ENCODE measurements around the gene NMNAT1. TPM values are rescaled to one million over a fixed set of nuclear protein-coding genes. Genes with fewer than 3 reads are reported as not detected.
A peak's percentile ranks its signal among the peaks of the same experiment; 100 is the strongest.
"Not testable (repeated sequence)": the region's sequence is repeated elsewhere in the genome, so short reads cannot be mapped to it uniquely, and the experiment has no call there.

The NMNAT1 gene
- polyA plus RNA-seq, 12 donors, result 11.0 to 38.9 (median 12.8) TPM; not detected in 1

DNA sequence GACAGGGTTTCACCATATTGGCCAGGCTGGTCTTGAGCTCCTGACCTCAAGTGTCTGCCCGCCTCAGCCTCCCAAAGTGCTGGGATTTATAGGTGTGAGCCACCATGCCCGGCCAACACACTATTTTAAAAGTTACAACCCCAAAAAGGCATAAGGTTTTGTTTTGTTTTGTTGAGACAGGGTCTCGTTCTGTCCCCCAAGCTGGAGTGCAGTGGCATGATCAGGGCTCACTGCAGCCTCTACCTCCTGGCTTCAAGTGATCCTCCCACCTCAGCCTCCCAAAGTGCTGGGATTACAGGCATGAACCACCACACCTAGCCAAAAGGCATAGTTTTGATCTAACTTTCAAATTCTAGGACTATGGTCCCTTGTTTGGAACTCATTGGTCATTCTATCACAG is 25.8 kb upstream of the NMNAT1 start:
- not testable (repeated sequence) for DNase-seq

DNA sequence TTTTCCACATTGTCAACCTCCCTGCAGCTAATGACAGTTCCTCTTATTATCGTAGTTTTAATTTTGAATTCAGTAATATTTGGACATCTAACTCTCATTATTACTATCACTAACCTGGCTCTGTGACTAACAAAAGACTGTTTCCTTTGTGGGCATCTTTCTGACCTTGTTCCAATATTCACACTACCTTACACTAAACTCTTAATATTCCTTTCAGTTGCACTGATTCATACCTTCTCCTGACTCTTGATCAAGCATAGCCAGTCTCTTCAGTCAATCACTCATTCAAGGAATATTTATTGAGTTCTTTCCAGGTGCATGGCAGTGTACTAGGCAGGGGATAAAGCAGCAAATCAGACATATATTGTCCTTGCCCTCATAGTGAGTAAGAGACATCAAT is 25.4 kb upstream of the NMNAT1 start:
- no peak for DNase-seq

DNA sequence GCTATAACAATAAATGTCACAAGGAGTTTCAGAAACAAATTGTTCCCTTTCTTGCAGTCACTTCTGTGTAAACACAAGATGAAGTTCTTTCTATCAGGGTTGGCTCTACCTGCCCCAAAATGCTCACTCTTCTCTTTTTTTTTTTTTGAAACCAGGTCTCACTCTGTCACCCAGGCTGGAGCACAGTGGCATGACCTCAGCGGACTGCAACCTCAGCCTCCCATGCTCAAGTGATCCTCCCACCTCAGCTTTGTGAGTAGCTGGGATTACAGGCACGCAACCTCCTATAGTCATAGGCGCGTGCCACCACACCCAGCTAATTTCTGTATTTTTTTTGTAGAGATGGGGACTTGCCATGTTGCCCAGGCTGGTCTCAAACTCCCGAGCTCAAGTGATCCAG is 22.7 kb upstream of the NMNAT1 start:
- no peak for DNase-seq

DNA sequence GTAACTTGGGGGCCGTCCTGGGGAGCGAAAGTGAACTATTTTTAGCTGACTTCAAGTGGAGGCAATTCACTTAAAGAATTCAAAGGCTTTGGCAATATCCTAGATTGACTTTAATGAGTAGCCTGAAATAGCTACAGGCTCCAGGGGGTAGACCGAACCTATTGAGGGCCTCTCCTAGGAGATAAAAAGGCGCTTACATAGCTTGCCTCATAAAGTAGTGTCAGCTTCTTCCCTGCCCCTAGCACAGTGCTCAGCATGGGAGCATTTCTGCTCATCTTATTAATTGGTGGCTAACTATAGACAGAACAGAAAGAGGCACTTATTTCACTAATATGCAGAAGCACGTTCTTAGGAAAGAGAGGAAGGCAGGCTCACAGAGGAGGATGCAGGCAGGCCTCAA is 20.9 kb upstream of the NMNAT1 start:
- no peak for DNase-seq

DNA sequence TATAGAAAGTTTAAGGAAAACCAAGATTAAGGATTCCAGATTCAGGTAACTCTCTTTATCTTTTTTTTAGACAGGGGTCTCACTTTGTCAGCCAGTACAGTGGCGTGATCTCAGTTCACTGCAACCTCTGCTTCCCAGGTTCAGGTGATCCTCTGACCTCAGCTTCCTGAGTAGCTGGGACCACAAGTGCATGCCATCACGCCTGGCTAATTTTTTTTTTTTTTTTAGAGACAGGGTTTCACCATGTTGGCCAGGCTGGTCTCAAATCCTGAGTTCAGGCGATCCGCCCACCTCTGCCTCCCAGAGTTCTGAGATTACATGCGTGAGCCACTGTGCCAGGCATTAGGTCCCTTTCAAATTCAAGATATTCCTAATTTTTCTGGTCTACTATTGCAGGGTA is 16.0 kb upstream of the NMNAT1 start:
- DNase-seq, result no peak

DNA sequence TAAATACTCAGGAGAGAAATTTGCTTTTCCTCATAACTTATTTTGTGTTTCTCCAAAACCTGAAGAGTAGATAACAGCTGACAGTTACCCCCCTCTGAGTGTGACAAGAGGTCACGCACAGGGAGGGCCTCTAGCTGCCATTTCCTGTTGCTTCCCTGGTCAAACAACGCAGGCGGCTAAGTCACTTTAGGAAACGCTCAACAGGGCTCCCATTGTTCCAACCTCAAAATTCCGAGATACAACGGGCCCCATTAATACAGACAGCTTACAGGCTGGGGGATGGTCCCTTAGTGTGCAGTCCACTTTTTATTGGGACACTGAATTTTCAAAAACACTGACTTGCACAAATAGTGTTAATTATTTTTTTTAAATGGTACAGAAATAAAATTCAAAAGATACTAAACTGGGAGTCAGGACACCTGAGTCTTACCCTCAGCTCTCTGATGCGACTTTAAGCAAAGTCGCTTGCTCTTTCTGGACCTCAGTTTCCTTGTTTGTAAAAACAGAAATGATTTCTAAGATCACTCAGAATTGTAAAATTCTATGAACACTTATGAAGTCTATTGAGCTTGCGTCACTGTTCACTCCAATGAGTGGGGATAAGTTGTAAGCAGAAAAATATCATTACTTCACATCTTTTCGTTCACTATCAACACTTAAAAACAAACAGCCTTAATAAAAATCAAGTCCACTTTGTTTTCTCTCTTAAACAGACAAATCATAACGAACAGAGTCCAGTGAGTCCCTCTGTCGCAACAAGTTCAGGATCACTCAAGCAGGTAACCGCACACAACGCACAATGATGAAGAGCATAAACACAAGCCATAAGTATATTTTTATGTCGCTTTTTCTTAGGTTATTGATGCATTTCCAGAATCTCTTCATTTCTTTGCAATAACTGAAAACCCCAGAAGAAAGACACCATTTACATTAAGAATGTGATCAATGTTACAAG is 13.6 kb upstream of the NMNAT1 start:
- DNase-seq, result no peak

DNA sequence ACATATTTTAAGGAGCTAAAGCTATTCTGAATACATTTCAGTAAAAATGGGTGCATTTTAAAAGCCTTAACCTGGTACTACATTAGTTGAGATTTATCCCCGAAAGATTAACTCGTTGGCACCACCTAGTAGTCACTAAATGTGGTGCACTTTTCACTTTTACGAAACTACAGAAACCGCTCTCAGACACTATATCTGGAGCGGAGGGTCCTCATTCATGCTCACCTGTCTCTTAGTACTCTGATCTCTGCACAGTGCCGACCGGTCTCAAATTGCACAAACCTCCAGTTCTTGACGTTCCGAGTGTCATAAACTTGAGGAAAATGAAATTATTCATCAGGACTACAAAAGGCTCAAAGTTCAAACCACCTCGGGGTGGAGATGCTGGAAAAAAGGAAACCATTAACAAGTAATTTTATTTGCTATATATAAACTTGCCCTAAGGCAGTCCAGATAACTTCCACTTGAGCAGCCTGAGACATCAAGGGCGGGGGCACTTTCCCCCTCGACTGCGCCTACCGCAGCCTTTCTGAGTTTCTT is 806 bp upstream of the NMNAT1 start:
- peak; percentile 46 for DNase-seq

DNA sequence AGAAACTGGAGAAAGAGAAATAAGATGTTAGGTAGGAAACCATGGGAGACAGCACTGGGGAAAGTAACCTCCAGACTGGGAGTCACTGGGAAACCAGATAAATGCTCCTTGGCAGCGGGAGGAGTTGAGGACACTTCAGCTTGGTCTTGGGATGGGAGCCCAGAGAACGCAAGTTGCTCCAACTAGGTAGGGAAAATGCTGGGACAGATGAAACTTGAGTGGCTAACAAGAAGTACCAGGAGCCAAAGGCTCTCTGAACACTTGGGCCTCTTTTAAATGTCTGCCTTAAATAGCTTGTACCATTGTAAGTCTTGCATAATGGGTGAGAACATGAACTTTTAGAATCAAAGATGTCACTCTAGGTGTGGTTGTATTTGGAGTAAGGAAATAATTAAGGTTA is 3.0 kb downstream of the NMNAT1 start:
- no peak for DNase-seq

DNA sequence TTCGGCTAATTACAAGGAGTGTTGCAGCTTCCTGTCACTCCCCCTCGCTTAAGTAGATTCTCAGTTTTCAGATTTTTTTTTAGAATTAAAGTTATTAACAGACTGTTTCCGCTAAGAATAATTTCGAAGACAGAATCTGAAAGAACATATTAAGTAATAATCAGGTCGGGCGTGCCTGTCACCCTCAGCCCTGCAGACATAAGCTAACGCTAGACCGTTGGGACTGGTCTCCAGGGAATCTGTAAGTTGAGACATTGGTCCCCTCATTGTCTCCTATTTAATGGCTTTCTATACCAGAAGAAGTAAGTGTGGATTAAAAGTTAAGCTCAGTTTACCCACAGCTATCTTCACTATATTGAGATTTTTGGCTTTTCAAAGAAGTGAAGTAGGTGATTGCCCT is 14.5 kb downstream of the NMNAT1 start:
- no peak for DNase-seq

DNA sequence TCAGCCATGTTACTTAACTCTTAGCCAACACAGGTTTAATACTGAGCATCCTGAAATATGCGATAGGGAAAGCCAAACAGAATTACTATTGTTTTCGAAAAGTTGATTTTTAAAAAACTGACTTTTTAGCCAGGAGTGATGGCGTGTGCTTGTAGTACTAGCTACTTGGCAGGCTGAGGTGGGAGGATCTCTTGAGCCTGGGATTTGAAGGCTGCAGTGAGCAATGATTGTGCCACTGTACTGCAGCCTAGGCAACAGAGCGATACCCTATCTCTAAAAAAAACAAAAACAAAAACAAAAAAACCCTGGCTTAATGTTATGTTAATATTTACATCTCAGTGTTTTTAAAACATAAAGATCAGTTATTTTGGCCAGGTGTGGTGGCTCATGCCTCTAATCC is 16.7 kb downstream of the NMNAT1 start:
- DNase-seq, result no peak

DNA sequence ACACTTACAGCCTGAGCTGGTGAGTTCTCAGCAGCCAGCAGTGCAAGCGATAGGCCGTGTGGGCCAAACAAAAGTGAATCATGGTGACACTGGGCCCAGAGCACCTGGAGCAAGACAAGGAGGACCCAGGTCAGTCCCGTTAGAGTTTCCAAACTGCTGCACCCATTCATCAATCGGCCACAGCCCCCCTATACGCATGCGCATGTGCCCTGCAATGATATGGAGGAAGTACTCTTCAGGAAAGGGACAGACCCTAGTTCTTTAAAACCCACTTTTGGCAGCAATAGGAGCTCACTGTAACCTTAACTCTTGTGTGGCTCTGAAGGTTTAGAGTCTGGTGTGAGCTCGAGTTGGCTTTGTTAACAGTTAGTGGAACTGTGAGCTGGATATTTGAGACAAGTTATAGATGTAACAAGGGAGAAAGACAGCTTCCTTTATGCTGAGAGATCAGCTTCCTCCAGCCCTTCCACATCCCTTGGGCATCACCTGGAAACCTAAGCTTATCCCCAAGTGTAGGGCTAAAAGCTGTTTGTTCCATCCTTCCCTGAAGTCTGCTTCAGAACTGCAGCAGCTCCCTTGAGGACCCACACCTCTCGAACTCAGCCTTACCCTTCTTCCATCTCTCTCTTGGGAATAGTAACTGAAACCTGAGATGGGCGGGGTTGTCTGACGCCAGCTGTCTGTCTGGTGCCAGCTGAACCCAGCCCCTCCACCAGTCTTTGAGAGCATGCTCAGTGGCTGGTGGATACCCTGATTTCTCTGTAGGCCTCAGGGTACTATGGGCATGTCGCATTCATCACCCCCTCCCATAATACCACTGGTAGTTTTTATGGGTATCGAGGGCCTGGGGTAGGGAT is 17.7 kb downstream of the NMNAT1 start:
- DNase-seq, result no peak

DNA sequence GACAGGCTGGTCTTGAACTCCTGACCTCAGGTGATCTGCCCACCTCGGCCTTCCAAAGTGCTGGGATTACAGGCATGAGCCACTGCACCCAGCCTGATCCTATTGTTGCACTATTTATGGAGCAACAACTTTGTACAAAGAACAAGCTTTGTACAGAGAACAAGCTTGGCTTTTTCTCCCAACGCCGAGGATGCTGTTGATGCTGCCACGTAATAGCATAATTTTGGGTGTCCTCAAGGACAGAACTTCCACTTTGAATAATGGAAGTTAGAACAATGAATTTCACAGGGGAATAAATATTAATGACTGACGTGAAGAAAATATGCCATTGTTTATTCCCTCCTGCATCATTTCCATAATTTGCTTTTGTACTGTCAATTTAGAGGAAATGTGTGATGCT is 41.0 kb downstream of the NMNAT1 start:
- no peak for DNase-seq

DNA sequence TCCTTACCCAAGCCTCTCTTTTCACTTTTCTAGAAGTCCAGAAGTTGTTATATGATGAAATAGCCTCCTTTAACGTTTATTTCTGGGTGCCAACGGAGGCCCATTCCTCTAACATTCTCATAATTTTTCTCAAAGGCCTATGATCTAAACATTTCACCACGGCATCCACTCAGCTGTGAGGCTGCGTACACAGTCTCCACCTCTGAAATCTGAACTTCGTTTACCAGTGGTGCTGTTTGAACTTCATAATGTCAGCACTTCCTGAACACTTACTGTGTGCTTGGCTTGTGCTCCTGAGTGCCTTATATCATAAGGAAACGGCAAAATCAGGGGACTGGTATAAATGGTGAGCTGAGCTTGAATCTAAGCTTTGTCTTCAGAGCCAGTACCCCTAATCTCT is 41.7 kb downstream of the NMNAT1 start:
- DNase-seq, result no peak

DNA sequence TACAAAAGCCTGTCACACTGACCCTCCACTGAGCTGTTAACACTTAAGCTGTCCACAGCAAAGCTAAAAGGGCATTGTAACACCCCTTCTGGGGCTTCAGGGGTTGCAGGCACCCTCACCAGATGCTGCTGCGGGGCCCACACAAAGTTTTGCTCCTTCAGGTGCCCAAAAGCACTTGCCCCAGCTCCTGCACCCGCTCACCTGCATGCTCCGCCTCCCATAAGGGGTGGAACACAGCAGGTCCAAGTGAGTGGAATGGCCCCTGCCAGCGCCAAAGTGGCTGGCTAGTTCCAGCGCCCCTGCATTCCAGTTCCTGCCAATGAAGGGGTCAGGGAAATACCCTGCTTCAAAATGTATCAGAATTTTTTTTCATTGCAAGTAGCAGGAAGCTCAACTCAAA is 46.5 kb downstream of the NMNAT1 start:
- DNase-seq, result no peak

DNA sequence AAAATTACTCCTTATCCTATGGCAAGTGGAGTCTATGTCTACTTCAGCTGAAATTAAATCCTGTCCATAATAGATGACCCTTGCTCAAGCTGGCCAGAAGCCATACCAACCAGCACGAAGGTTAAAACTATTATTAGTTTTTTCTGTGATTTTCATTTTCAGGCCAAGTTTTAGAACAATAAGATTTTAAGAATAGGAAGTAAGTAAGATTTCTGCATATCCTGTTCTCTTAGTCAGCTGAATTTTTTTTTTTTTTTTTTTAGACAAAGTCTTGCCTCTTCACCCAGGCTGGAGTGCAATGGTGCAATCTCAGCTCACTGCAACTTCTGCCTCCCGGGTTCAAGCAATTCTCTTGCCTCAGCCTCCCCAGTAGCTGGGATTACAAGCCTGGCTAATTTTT is 47.7 kb downstream of the NMNAT1 start:
- DNase-seq, result no peak

DNA sequence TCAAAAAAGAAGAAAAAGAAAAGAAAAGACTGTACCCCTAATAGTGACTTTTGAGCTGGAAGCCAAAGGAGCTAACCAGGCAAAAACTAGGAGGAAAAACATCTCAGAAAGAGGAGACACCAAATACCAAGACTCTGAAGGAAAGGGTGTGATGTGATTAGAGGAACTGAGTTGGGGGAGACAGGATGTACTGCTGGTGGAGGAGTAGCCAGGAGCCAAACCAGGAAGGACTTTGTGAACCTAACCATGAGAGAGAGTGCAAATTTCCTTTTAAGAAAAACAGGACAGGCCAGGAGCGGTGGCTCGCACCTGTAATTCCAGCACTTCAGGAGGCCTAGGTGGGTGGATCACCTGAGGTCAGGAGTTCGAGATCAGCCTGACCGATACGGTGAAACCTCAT is 49.6 kb downstream of the NMNAT1 start:
- no peak for DNase-seq

DNA sequence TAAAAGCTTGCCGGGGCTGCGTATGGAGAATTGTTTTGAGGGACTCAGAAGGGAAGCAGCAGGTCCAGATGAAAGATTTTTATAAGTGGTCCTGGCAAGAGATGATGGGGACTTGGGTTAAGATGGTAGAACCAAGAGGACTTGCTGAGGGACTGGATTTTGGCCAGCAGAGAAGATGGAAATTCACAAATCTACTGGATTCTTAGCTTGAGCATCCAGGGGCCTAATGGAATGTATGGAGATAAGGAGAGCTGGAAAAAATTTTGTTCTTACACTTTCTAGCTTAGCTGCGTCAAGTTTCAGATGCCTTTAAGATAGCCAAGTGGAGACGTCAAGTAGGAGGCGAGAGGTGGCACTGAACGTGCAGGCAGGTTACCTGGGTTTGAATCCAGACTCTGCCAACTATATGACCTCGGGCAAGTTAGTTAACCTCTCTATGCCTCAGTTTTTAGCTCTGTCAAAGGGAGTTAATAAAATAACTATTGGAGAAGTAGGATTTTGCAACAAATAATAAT is 50.3 kb downstream of the NMNAT1 start:
- no peak for DNase-seq

DNA sequence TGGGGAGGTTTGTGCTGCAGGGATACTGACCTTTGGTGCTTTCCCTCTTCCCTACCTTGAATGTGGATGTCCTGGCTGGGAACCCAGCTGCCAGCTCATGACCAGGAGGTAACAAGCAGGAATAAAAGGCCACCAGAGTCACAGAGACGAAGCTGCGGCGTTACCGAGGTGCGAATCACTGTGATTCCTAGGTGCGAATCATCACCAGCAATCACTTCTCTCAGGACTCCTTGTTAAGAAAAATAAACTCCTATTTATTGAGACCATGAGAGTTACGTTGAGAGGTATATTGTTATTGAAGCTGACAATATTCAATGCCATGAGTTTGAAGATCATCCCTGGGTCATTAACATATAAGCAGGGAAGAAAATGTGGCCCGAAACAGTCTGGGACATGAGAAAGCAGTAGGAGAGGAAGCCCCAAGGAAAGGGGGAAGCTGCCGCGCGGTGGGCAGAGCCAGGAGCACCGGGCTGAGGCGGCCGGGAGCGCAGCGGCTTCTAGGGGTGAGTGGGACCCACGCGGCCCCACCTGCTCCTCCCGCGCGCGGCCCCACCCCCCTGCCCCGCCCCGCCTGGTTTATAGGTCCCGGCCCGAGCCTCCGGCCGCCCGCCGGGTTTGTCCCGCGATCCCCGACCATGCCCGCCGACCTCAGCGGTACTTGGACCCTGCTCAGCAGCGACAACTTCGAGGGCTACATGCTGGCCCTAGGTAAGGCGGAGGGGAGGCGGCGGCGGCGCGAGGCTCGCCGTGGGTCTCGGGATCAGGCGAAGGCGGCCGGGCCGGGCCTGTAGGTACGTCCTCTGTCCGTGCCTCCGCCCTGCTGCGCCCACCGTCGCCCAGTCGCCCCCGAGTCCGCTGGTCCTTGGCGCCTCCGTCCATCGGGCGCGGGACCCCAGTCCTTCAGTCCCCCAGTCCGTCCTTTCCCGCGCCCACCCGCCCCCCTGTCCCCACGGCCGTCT is 53.6 kb downstream of the NMNAT1 start, which contains the start of gene RBP7:
RBP7 (plus strand) TSS at position 605 of the 959 bp plus-strand sequence; CDS start at position 636, 31 bp downstream.
- no peak for DNase-seq

DNA sequence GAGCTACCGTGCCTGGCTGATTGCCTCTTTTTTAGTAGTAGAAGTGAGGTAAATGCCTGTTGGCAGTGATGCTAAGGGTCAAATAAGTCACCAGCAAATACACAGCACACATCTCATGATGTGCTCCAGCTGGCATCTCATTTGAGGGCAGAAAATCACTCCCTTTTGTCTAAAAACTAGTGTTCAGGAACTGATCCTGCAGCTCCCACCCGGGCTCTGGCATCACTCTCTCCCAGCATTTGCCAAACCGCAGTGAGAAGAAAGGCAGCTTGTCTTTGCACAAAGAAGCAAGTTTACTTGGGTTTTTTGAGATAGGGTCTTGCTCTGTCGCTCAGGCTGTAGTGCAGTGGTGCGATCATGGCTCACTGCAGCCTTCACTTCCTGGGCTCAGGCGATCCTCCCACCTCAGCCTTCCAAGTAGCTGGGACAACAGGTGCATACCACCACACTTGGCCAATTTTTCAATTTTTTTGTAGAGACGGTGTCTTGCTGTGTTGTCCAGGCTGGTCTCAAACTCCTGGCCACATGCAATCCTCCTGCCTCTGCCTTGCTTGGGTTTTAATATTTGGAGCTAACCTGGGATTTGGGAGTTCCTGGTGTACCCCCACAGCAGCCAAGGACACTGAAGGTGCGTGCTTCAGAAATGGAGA is 57.9 kb downstream of the NMNAT1 start:
- DNase-seq, result no peak

DNA sequence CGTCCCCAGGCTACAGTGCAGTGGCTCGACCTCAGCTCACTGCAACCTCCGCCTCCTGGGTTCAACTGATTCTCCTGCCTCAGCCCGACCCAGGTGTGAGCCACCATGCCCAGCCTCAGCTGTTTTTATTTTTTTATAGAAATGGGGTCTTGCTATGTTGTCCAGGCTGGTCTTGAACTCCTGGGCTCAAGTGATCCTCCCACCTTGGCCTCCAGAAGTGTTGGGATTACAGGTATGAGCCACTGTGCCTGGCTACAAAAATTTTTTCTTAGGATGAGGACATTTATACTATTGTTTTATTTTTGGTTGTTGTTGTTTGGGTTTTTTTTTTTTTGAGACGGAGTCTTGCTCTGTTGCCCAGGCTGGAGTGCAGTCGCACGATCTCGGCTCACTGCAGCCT is 62.0 kb downstream of the NMNAT1 start:
- not testable (repeated sequence) for DNase-seq
